HG03175 (cell line): ENCODE measurements around the gene ANKEF1.

Source experiments
- ATAC-seq: cut with Tn5 transposase; IDR thresholded peaks from one replicate; pipeline ENCODE4 v1.9.1; 2021; ENCODE audit warnings: mild to moderate bottlenecking, moderate library complexity; ENCODE audit not compliant: unreplicated experiment

Gene ANKEF1

GRCh38 chr20:10078403-10078802, 43.6 kb downstream of the ANKEF1 start:
- no peak for ATAC-seq

GRCh38 chr20:10079964-10080363, 45.2 kb downstream of the ANKEF1 start:
- ATAC-seq, result no peak

- no peak for ATAC-seq
These were observed 45.8 kb downstream of the ANKEF1 start for GRCh38 chr20:10080574-10080973.

GRCh38 chr20:10089871-10090587, 55.2 kb downstream of the ANKEF1 start:
- peak; percentile 10 for ATAC-seq

GRCh38 chr20:10090588-10091166, 55.9 kb downstream of the ANKEF1 start:
- ATAC-seq, result peak; percentile 84

GRCh38 chr20:10093087-10093591, 58.4 kb downstream of the ANKEF1 start:
- no peak for ATAC-seq

- ATAC-seq, result no peak
These were observed 59.9 kb downstream of the ANKEF1 start for GRCh38 chr20:10094566-10095173.

- no peak for ATAC-seq
These were observed 62.0 kb downstream of the ANKEF1 start for GRCh38 chr20:10096790-10097189.

- ATAC-seq, result no peak
These were observed 70.3 kb downstream of the ANKEF1 start for GRCh38 chr20:10105046-10105445.
